Hypothalamus (tissue), 51 donors: ENCODE data around the gene OR2AJ1.

Experiments
- DNase-seq, 51 donors: peaks; one replicate each; lab custom pipeline; 2025; lab: John Stamatoyannopoulos, UW

OR2AJ1 gene

GRCh38 chr1:247953408-247953807 is 28.7 kb downstream of the OR2AJ1 start:
- DNase-seq = no peak

GRCh38 chr1:247961791-247962190 is 37.1 kb downstream of the OR2AJ1 start:
- DNase-seq = no peak

GRCh38 chr1:247962911-247963588 is 38.4 kb downstream of the OR2AJ1 start:
- DNase-seq = no peak

GRCh38 chr1:247964933-247965332 is 40.2 kb downstream of the OR2AJ1 start, which contains the start of gene OR2AK2:
OR2AK2 (plus strand) TSS chr1:247965233; CDS start chr1:247965377, 144 bp downstream.
- no peak for DNase-seq

- no peak for DNase-seq
Observed at GRCh38 chr1:247966532-247967204, 42.0 kb downstream of the OR2AJ1 start.
